Smooth muscle cell of the brain vasculature (primary cell): ENCODE results near the gene PALS2.

Experiments used
- DNase-seq: peaks from one replicate; pipeline ENCODE4 v3.0.0-alpha.2; 2012; ENCODE audit warnings: low read depth, low spot score

Gene PALS2

GRCh38 chr7:24587853-24588252 is 14.6 kb downstream of the PALS2 start:
- no peak for DNase-seq

GRCh38 chr7:24591152-24591551 is 17.9 kb downstream of the PALS2 start:
- no peak for DNase-seq

- no peak for DNase-seq
Measured at GRCh38 chr7:24595671-24596418, 22.6 kb downstream of the PALS2 start.

DNA sequence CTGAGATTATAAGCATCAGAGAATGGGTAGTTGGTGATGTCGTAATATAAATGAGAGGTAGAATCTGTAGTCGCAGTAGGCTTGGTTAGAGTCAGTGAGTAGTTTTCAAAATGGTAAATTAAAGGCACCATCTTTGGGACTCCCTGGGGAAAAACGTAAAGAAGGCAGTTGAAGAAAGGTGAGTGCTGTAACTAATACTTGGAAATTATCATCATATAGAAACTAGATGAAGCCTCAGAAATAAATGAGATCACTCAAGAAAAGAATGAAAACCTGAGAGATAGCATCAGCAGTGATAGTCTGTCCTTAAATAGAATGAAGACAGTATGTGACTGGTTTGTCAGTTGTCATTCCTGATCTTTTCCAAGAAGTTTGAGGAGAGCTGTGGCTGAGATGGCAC is 23.8 kb downstream of the PALS2 start:
- no peak for DNase-seq

DNA sequence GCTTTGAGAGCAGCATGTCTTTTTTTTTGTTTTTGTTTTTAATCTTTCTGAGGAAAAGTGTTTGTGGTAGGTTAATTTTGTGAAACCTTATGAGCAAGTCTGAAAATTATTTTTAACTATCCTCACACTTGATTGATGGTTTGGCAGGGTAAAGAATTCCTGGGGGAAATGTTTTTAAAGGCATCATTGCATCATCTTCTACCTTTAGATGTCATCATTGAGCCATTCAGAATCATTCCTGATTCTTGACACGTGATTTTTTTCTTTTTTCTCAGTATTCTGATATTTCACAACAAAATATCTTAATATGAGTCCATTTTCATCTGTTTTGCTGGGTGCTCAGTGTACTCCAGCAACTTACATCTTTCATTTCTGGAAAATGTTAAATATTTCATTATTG is 28.3 kb downstream of the PALS2 start:
- DNase-seq, result no peak

- no peak for DNase-seq
Measured at GRCh38 chr7:24602860-24603456, 29.7 kb downstream of the PALS2 start.

DNA sequence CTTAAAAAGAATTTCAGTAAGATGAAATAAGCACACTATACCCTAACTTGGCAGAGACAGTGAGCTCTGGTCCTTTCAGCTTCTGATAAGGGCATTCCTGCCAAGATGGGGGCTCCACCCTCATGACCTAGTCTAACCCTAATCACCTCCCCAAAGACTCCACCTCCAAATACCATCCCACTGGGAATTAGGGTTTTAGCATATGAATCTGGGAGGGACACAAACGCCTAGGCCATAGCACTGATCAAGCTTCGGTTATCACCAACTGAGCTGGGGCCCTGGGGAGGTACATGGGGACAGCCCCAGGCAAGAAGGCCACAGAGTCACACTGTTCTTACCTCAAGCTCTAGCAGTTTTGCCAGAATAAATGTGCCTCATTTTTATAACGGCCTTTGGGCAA is 31.4 kb downstream of the PALS2 start:
- no peak for DNase-seq

DNA sequence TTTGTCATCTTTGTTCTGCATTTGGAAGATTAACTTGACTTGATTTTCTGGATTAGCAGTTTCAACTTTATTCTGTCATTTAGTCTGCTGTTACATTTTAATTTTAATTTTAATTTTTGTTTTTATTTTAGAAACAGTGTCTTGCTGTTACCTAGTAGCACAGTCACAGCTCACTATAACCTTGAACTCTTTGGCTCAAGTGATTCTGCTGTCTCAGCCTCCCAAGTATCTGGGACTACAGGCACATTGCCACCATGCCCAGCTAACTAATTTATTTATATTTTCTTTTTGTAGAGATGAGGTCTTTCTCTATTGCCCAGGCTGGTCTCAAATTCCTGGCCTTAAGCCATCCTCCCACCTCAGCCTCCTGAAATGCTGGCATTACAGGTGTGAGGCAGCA is 35.3 kb downstream of the PALS2 start:
- DNase-seq, result no peak

DNA sequence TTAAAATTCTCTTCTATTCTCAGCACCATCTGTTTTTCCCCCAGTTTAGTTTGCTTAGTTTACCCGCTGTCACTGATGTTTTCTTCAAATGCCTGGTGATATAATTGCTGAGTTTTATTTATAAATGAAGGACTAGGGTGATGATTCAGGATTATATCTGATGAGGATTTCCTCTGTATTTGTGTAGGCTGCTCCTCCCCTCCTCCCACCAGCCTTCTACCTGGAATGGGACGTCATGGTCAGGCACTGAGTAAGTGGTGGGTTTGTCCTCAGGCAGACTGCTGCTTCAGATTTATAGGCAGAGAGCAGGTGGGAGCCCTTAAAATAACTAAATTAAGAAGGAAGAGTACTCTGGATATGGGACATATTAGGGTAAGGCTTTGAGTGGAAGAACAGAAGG is 35.8 kb downstream of the PALS2 start:
- no peak for DNase-seq

GRCh38 chr7:24609570-24609969 is 36.3 kb downstream of the PALS2 start:
- DNase-seq, result no peak

DNA sequence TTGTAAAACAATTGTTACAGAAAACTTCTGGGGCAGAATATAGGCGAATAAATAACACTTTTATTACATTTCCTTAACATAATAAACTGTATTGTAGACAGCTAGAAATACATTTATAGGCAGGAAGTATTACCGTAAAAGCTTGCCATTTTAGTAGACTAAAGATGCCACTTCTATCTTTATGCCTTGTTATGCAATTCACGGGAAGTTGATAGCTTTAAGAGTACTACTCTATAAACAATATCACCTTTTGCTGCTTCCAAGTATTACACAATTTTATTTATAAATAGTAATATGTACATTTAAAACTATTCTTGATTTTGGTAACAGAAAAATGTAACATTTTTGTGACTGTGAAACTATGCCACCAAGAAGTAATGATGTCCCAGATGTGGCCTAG is 37.9 kb downstream of the PALS2 start:
- DNase-seq, result no peak

- no peak for DNase-seq
Measured at GRCh38 chr7:24617957-24618616, 44.8 kb downstream of the PALS2 start.

GRCh38 chr7:24619978-24620377 is 46.7 kb downstream of the PALS2 start:
- no peak for DNase-seq

DNA sequence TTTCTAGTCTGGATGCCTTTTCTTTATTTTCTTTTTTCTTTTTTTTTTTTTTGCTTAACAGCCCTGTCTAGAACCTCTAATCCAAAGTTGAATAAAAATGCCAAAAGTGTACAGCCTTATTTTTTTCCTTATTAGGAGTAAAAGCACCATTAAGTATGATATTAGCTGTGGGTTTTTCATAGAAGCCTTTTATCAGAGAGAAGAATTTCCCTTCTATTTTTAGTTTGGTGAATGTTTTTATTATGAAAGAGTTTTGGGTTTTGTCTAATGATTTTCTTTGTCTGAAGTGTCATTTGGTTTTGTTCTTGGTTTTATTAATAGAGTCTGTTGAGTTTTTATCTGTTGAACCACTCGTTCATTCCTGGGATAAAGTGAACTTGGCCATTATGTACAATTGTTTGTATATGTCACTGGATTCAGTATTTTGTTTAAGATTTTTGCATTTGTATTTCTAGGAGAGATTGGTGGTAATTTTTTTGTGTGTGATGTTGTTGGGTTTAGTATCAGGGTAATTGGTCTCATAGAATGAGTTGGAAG is 49.5 kb downstream of the PALS2 start:
- DNase-seq, result no peak
